H1 (cell line): ENCODE results near the gene CYGB. TPM values are rescaled to one million over a fixed set of nuclear protein-coding genes. Genes with fewer than 3 reads are reported as not detected.
A peak's percentile ranks its signal among the peaks of the same experiment; 100 is the strongest.

Source experiments
- CTCF ChIA-PET: fragments of 300-600 bp; sonication (Branson Sonifier 250); formaldehyde crosslinking; loops from one replicate; lab custom pipeline; 2021; ENCODE audit not compliant: partially characterized antibody; lab: Charles Lee
- POLR2A ChIA-PET: fragments of 300-600 bp; sonication (Branson Sonifier 250); formaldehyde crosslinking; loops from one replicate; lab custom pipeline; 2021; ENCODE audit warnings: inconsistent platforms; ENCODE audit not compliant: partially characterized antibody; lab: Charles Lee
- DNase-seq, 2 experiments: peaks; one replicate each; pipeline versions ENCODE4 v3.0.0 to v3.0.0-alpha.2; 2010 to 2022; ENCODE audit warnings: low spot score in 2 of 2, low read depth in 1 of 2, mixed read lengths in 1 of 2
- FAIRE-seq: peaks from 2 replicates; lab custom pipeline; 2011; peaks lifted over from hg19 to GRCh38; lab: Jason Lieb, UNC
- H2AFZ ChIP-seq: 2 replicates; pipeline ENCODE4 v1.8.1; 2012; ENCODE audit warnings: low read length, inconsistent platforms
- H2AK5ac ChIP-seq: 2 replicates; pipeline ENCODE4 v1.6.1; 2013; ENCODE audit warnings: low read depth, low read length
- H2BK120ac ChIP-seq: replicated peaks from 2 replicates; pipeline ENCODE3; 2013; ENCODE audit warnings: low read depth, low read length, inconsistent platforms
- H2BK12ac ChIP-seq: 2 replicates; pipeline ENCODE4 v1.6.1; 2013; ENCODE audit warnings: low read depth, low read length
- H2BK15ac ChIP-seq: 2 replicates; pipeline ENCODE4 v1.6.1; 2013; ENCODE audit warnings: low read length
- H2BK20ac ChIP-seq: 2 replicates; pipeline ENCODE4 v1.6.1; 2013; ENCODE audit warnings: low read length
- H2BK5ac ChIP-seq: 2 replicates; pipeline ENCODE4 v1.6.1; 2013; ENCODE audit warnings: low read depth, low read length
- H3K14ac ChIP-seq: 2 replicates; pipeline ENCODE4 v1.6.1; 2013; ENCODE audit warnings: inconsistent platforms; ENCODE audit not compliant: insufficient read length
- H3K18ac ChIP-seq: 2 replicates; pipeline ENCODE4 v1.6.1; 2013; ENCODE audit warnings: low read length; ENCODE audit errors: extremely low read depth
- H3K23ac ChIP-seq: 2 replicates; pipeline ENCODE4 v1.6.1; 2013; ENCODE audit warnings: inconsistent platforms; ENCODE audit not compliant: insufficient read length
- H3K23me2 ChIP-seq: 2 replicates; pipeline ENCODE4 v1.6.1; 2013; ENCODE audit warnings: low read depth, low read length
- H3K27ac ChIP-seq: 2 replicates; pipeline ENCODE4 v1.6.1; 2011; ENCODE audit warnings: low read depth, low read length, inconsistent platforms
- H3K27me3 ChIP-seq, 4 experiments: replicated peaks in 1 of 4; 1 replicate in 1 of 4; 2 replicates in 3 of 4; pipeline versions ENCODE4 v1.6.1 to v1.8.1; 2011 to 2013; ENCODE audit warnings: low read length in 3 of 4, mild to moderate bottlenecking in 3 of 4, inconsistent platforms in 2 of 4, mixed read lengths in 2 of 4, moderate library complexity in 1 of 4; ENCODE audit not compliant: control insufficient read depth in 3 of 4, insufficient read depth in 3 of 4; ENCODE audit errors: extremely low read depth in 1 of 4
- H3K36me3 ChIP-seq, 4 experiments: 2 replicates each; pipeline versions ENCODE4 v1.6.1 to v1.8.1; 2011 to 2013; ENCODE audit warnings: mild to moderate bottlenecking in 4 of 4, low read length in 3 of 4, moderate library complexity in 2 of 4, control low read depth in 1 of 4, inconsistent platforms in 1 of 4; ENCODE audit not compliant: insufficient read depth in 4 of 4, control insufficient read depth in 2 of 4
- H3K4ac ChIP-seq: replicated peaks from 2 replicates; pipeline ENCODE3; 2013; ENCODE audit warnings: low read length, low read depth, mixed read lengths, inconsistent platforms; ENCODE audit not compliant: insufficient read length
- H3K4me1 ChIP-seq, 4 experiments: replicated peaks in 1 of 4; 1 replicate in 1 of 4; 2 replicates in 3 of 4; pipeline versions ENCODE4 v1.6.1 to v1.8.1; 2011 to 2013; ENCODE audit warnings: low read length in 3 of 4, inconsistent platforms in 2 of 4, mixed read lengths in 1 of 4; ENCODE audit not compliant: insufficient read depth in 4 of 4, control insufficient read depth in 3 of 4
- H3K4me2 ChIP-seq, 2 experiments: 2 replicates each; pipeline versions ENCODE4 v1.6.1 to v1.8.1; 2011 to 2013; ENCODE audit warnings: low read depth in 2 of 2, low read length in 2 of 2, control low read depth in 1 of 2, inconsistent platforms in 1 of 2, mild to moderate bottlenecking in 1 of 2; ENCODE audit not compliant: insufficient read depth in 1 of 2
- H3K4me3 ChIP-seq, 4 experiments: fragments of 200-600, 300-600 bp in 1 of 4; sonication (generic), shearing (Covaris generic), sonication (Bioruptor Twin) in 1 of 4; 2 replicates each; pipeline versions ENCODE4 v1.5.1 to v1.8.1; 2011 to 2016; ENCODE audit warnings: low read length in 4 of 4, low read depth in 3 of 4, control low read depth in 2 of 4, inconsistent platforms in 2 of 4, mild to moderate bottlenecking in 2 of 4, mixed read lengths in 1 of 4, moderate library complexity in 1 of 4; ENCODE audit not compliant: insufficient read depth in 2 of 4; ENCODE audit errors: extremely low read depth in 1 of 4
- H3K56ac ChIP-seq: replicated peaks from 2 replicates; pipeline ENCODE3; 2013; ENCODE audit warnings: low read depth, mild to moderate bottlenecking, mixed read lengths, low read length, inconsistent platforms; ENCODE audit not compliant: insufficient read length
- H3K79me1 ChIP-seq: 2 replicates; pipeline ENCODE4 v1.6.1; 2013; ENCODE audit warnings: low read depth, low read length, control low read depth
- H3K79me2 ChIP-seq, 2 experiments: 2 replicates each; pipeline versions ENCODE4 v1.6.1 to v1.8.1; 2012 to 2013; ENCODE audit warnings: low read length in 2 of 2, mild to moderate bottlenecking in 2 of 2, inconsistent platforms in 1 of 2; ENCODE audit not compliant: insufficient read depth in 2 of 2, control insufficient read depth in 1 of 2
- H3K9ac ChIP-seq, 4 experiments: replicated peaks in 1 of 4; 1 replicate in 1 of 4; 2 replicates in 3 of 4; pipeline versions ENCODE4 v1.6.1 to v1.8.1; 2011 to 2013; ENCODE audit warnings: low read depth in 3 of 4, low read length in 3 of 4, control low read depth in 2 of 4, mild to moderate bottlenecking in 2 of 4, moderate library complexity in 2 of 4, inconsistent platforms in 1 of 4; ENCODE audit errors: extremely low read depth in 1 of 4
- H3K9me3 ChIP-seq, 2 experiments: 2 replicates each; pipeline versions ENCODE4 v1.6.1 to v1.8.1; 2012 to 2013; ENCODE audit warnings: mild to moderate bottlenecking in 2 of 2, moderate library complexity in 2 of 2, control low read depth in 1 of 2, inconsistent platforms in 1 of 2, low read depth in 1 of 2, low read length in 1 of 2, mixed read lengths in 1 of 2; ENCODE audit not compliant: insufficient read depth in 2 of 2
- H4K20me1 ChIP-seq, 2 experiments: replicated peaks in 1 of 2; 2 replicates each; pipeline versions ENCODE3 to v1.8.1; 2011 to 2013; ENCODE audit warnings: inconsistent platforms in 2 of 2, low read length in 2 of 2, mild to moderate bottlenecking in 1 of 2; ENCODE audit not compliant: insufficient read depth in 2 of 2, control insufficient read depth in 1 of 2
- H4K5ac ChIP-seq: 2 replicates; pipeline ENCODE4 v1.6.1; 2013; ENCODE audit warnings: low read length, low read depth, mixed read lengths, inconsistent platforms; ENCODE audit not compliant: insufficient read length
- H4K8ac ChIP-seq: 2 replicates; pipeline ENCODE4 v1.8.0; 2013; ENCODE audit warnings: mild to moderate bottlenecking, moderate library complexity, low read length, inconsistent platforms; ENCODE audit not compliant: insufficient read depth; ENCODE audit errors: extremely low read depth
- H4K91ac ChIP-seq: replicated peaks from 2 replicates; pipeline ENCODE3; 2013; ENCODE audit warnings: low read length, mixed read lengths, inconsistent platforms; ENCODE audit not compliant: insufficient read length
- CHD2 ChIP-seq: IDR thresholded peaks from 2 replicates; pipeline ENCODE4 v1.6.1; 2012; ENCODE audit warnings: low read length, improper control_type of control experiment
- RNF2 ChIP-seq: fragments of 200-900, 300-1000 bp; sonication (generic); IDR thresholded peaks from 2 replicates; pipeline ENCODE4 v1.7.1; 2016; ENCODE audit warnings: borderline replicate concordance, low read depth, mild to moderate bottlenecking, antibody characterized with exemption, low read length; ENCODE audit not compliant: poor library complexity, severe bottlenecking; ENCODE audit errors: missing control alignments
- SRF ChIP-seq: IDR thresholded peaks from 2 replicates; pipeline ENCODE4 v1.6.1; 2011; ENCODE audit warnings: mild to moderate bottlenecking, low read depth, low read length, moderate library complexity
- TAF7 ChIP-seq: optimal IDR thresholded peaks from 2 replicates; pipeline ENCODE3; 2011; ENCODE audit warnings: low read depth, mild to moderate bottlenecking, inconsistent platforms, low read length, moderate library complexity, borderline replicate concordance
- TCF12 ChIP-seq: IDR thresholded peaks from 2 replicates; pipeline ENCODE4 v1.6.1; 2011; ENCODE audit warnings: low read depth, mild to moderate bottlenecking, low read length
- WGBS, 2 experiments: shearing (Covaris generic) in 1 of 2; methylation state at CpG; one replicate each; pipeline versions ENCODE4 v1.1.6 to v1.1.7; 2013 to 2015; ENCODE audit warnings: low lambda C conversion rate in 2 of 2, mixed read lengths in 2 of 2, inconsistent platforms in 1 of 2, low coverage in 1 of 2, missing lambda C conversion rate in 1 of 2; ENCODE audit not compliant: insufficient replicate concordance in 2 of 2, insufficient coverage in 1 of 2, insufficient read length in 1 of 2; ENCODE audit errors: extremely low coverage in 1 of 2, missing lambda C conversion rate in 1 of 2; 5-methylcytosine and 5-hydroxymethylcytosine counted together
- polyA plus RNA-seq, 7 experiments: library from polyadenylated mRNA; depleted of rRNA in 3 of 7; stranded (reverse) in 5 of 7; unstranded in 2 of 7; fragments of >200 nt in 5 of 7; fragments of 200-250 nt in 2 of 7; gene quantifications; 1 replicate in 5 of 7; 2 replicates in 1 of 7; 4 replicates in 1 of 7; pipeline versions ENCODE4 v1.2.1 to v1.2.3, GENCODE V29; 2011 to 2013; ENCODE audit warnings: missing spikeins in 2 of 7, mixed read lengths in 2 of 7
- total RNA-seq: library from RNA; stranded (reverse); fragmentation: NEBNext Ultra II Directional; extraction: Animal tissue kit (Norgen Biotek cat#: 25700); gene quantifications from 2 replicates; pipeline ENCODE4 v1.2.1, GENCODE V29; 2021
- TF ChIP-seq, protein P1 (sequence below): IDR thresholded peaks from 2 replicates; pipeline ENCODE4 v1.6.1; 2012; ENCODE audit warnings: inconsistent platforms

Gene CYGB
- total and polyA plus RNA-seq, 2 of the 8 experiments (the other 6 are each of a cell fraction or from before 2014, with no cell fraction given), result 2.7 to 3.7 TPM

DNA sequence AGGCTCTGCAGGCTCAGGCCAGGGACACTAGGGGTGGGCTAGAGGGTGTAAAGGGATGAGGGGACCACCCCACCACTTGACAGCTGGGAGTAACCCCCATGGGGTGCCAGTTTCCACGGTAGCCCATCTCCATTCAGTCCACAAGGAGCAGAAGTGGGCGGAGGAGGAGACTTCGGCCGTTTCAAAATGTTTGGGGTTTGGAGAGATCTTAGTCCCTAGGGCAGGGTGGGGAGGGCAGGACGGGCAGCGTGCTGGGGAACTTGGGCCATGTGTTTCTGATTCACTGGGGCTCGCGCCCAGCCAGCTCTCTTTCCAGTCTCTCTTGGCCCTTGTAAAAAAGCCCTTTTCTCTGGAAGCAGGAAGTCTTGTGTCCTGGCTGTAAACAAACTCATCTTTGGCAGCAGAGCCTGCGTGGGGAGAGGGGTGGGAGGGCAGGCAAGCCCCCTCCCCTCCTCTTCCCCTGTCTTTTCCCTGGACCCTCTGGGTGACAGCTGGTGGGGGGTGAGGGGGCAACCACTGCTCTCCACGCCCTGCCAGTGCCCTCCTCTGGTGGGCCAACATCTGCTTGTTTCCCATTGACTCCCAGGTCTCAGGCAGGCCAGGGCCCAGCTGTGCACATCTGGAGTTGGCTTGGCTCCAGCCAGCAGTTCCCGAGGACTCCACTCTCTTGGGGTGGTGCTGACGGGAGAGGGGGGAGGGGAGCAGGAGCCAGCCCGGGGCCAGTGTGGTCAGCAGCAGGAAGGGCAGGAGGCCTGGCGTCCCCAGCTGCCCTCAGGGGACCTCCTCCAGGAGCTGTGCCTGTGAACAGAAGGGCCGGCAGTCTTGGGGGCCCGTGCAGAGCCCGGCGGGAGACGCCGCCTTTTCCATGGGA lies 8.1 kb downstream of the CYGB start:
- no peak overlapping the region for H3K23ac ChIP-seq
- no peak for FAIRE-seq
- no peak overlapping the region for H2AK5ac ChIP-seq
- 81% methylated on average over 14 of the region's 20 CpGs; no CpG with 5 or more reads in 1 of the 2 experiments for WGBS, 2 experiments
- H3K4me1 ChIP-seq, result peaks cover 0 to 29% (median 22%) of the 10 kb centered on the region in 4 experiments; a peak in 6 of 7 replicates
- H3K4ac ChIP-seq, result no peak overlapping the region
- no peak overlapping the region for H3K4me3 ChIP-seq
- H4K5ac ChIP-seq, result no peak overlapping the region
- no peak overlapping the region for H3K56ac ChIP-seq
- no peak overlapping the region for H2BK5ac ChIP-seq
- 0 out of 2 replicates have a peak overlapping the region, but pooled peaks have one; percentile 35 for H4K8ac ChIP-seq
- no peak overlapping the region for H2BK120ac ChIP-seq
- peak overlapping the region; percentile 2 for H4K91ac ChIP-seq
- peak overlapping the region in 1 of 2 experiments; percentile 24; a peak in 1 of 4 replicates for H3K4me2 ChIP-seq
- H3K79me2 ChIP-seq, result no peaks in the 10 kb centered on the region
- no peaks in the 10 kb centered on the region; the same call in 1 of the 2 replicates for H3K79me1 ChIP-seq
- no peaks in the 10 kb centered on the region for H3K23me2 ChIP-seq
- TF ChIP-seq CHD2, result no peak
- TF ChIP-seq TCF12, result no peak
- TF ChIP-seq RNF2, result no peak
- TF ChIP-seq TAF7, result no peak
- TF ChIP-seq SRF, result no peak
- TF ChIP-seq, protein P1, sequence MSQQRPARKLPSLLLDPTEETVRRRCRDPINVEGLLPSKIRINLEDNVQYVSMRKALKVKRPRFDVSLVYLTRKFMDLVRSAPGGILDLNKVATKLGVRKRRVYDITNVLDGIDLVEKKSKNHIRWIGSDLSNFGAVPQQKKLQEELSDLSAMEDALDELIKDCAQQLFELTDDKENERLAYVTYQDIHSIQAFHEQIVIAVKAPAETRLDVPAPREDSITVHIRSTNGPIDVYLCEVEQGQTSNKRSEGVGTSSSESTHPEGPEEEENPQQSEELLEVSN, result no peak
- H3K9me3 ChIP-seq, result no peaks in the 10 kb centered on the region
- H2BK20ac ChIP-seq, result no peak overlapping the region
- H3K14ac ChIP-seq, result no peak overlapping the region
- peak overlapping the region; percentile 60 for H3K18ac ChIP-seq
- POLR2A ChIA-PET, result interaction anchor here (0.7 to 5.1 kb wide), 4 partner anchors 10 to 38 kb away, joined by 3 to 30 read pairs (median 6); partner anchors contain the start of gene PRCD
- DNase-seq, result peak in 1 of 2 experiments; percentile 57
- CTCF ChIA-PET, result interaction anchor here (0.8 to 4.9 kb wide), 15 partner anchors 7 to 152 kb away, joined by 3 to 41 read pairs (median 8); partner anchors contain the start of genes AANAT and PRCD
- no peaks in the 10 kb centered on the region; a peak in 1 of 7 replicates for H3K27me3 ChIP-seq
- H2BK15ac ChIP-seq, result 0 out of 2 replicates have a peak overlapping the region, but pooled peaks have one; percentile 25
- no peaks in the 10 kb centered on the region for H4K20me1 ChIP-seq
- no peak overlapping the region for H3K9ac ChIP-seq
- H3K27ac ChIP-seq, result no peak overlapping the region
- H3K36me3 ChIP-seq, result no peaks in the 10 kb centered on the region
- H2BK12ac ChIP-seq, result peak overlapping the region; percentile 39; the same call in 1 of the 2 replicates
- no peak overlapping the region for H2AFZ ChIP-seq
